ENCODE results near the gene LIMCH1. TPM values are rescaled to one million over a fixed set of nuclear protein-coding genes. Genes with fewer than 3 reads are reported as not detected.

LIMCH1 gene
- total and polyA plus RNA-seq, 2 donors from 2014 or later, result 19.9 to 83.9 TPM

DNA sequence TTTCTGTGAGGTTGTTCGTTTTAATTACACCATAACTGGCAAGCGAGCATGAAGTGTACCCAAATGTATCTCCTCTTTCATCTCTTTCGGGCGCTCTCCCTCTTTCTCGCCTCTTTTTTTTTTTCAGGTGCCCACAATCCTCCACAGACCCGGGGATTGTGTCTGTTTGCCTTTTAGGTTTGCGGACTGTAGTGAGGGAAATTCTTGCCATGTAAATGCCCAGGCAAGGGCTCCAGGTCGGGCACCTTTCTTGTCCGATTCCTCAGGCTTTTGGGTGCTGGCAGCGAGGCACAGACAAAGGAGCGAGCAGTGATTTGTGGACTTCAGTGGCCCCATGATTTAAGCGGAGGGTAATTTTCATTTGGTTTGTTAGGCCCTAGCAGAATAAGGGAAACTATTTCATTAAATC, 211.7 kb downstream of the LIMCH1 start:
- Histone ChIP-seq H3K4me1 (ENCODE audit: control insufficient read depth in 2 of 3, insufficient read depth in 2 of 3, low read depth in 1 of 3, low read length in 3 of 3) (peaks cover 0 to 2% (median 0%) of the 10 kb centered on the region in 3 donors), H3K4me3 (ENCODE audit: low read length in 3 of 3) (no peak overlapping the region), H3K36me3 (ENCODE audit: control insufficient read depth in 2 of 3, insufficient read depth in 3 of 3, low read length in 3 of 3) (no peaks in the 10 kb centered on the region), H3K27me3 (ENCODE audit: control insufficient read depth, insufficient read depth, low read length) (peaks cover 86% of the 10 kb centered on the region), H3K9ac (ENCODE audit: low read length in 3 of 3) (no peak overlapping the region), H3K9me3 (ENCODE audit: control insufficient read depth in 2 of 3, insufficient read depth in 1 of 3, low read length in 3 of 3) (no peaks in the 10 kb centered on the region), H3K27ac (ENCODE audit: low read depth in 2 of 2, low read length in 2 of 2) (no peak overlapping the region)
- TF ChIP-seq, protein P1, sequence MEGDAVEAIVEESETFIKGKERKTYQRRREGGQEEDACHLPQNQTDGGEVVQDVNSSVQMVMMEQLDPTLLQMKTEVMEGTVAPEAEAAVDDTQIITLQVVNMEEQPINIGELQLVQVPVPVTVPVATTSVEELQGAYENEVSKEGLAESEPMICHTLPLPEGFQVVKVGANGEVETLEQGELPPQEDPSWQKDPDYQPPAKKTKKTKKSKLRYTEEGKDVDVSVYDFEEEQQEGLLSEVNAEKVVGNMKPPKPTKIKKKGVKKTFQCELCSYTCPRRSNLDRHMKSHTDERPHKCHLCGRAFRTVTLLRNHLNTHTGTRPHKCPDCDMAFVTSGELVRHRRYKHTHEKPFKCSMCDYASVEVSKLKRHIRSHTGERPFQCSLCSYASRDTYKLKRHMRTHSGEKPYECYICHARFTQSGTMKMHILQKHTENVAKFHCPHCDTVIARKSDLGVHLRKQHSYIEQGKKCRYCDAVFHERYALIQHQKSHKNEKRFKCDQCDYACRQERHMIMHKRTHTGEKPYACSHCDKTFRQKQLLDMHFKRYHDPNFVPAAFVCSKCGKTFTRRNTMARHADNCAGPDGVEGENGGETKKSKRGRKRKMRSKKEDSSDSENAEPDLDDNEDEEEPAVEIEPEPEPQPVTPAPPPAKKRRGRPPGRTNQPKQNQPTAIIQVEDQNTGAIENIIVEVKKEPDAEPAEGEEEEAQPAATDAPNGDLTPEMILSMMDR (IDR thresholded peaks at IDR 0.05; ENCODE audit: borderline replicate concordance, extremely low read depth, insufficient read depth), result no peak
- FAIRE-seq, result no peak
- intact Hi-C loops (cut with DNase I), result no loop called here
- peak in 3 of 5 donors; percentile 15 to 44 (median 38) for DNase-seq

Other genes with a start within 250 kb of the LIMCH1 start
- not detected for gene PHOX2B, start 210.6 kb downstream of the LIMCH1 start, total RNA-seq
- not detected for gene PHOX2B, start 210.6 kb downstream of the LIMCH1 start, polyA plus RNA-seq (ENCODE audit: insufficient read depth, low read depth, low replicate concordance)